Stomach smooth muscle (tissue), 2 donors: ENCODE results near the gene ANGPTL4.

Source experiments
- H3K27ac ChIP-seq: one replicate; pipeline ENCODE4 v1.7.0; 2013; ENCODE audit warnings: mild to moderate bottlenecking, low read length, inconsistent platforms
- H3K27me3 ChIP-seq, 2 donors: one replicate each; pipeline ENCODE4 v1.7.0; 2013; ENCODE audit warnings: low read length in 2 of 2; ENCODE audit not compliant: insufficient read depth in 2 of 2, control insufficient read depth in 1 of 2
- H3K36me3 ChIP-seq, 2 donors: one replicate each; pipeline ENCODE4 v1.7.0; 2013; ENCODE audit warnings: low read length in 2 of 2; ENCODE audit not compliant: control insufficient read depth in 2 of 2, insufficient read depth in 2 of 2
- H3K4me1 ChIP-seq: one replicate; pipeline ENCODE4 v1.7.0; 2013; ENCODE audit warnings: low read length; ENCODE audit not compliant: control insufficient read depth, insufficient read depth
- H3K4me3 ChIP-seq, 2 donors: one replicate each; pipeline ENCODE4 v1.7.0; 2013; ENCODE audit warnings: low read length in 2 of 2
- H3K9ac ChIP-seq, 2 donors: one replicate each; pipeline ENCODE4 v1.7.0; 2013; ENCODE audit warnings: low read length in 2 of 2, mild to moderate bottlenecking in 1 of 2
- H3K9me3 ChIP-seq, 2 donors: one replicate each; pipeline ENCODE4 v1.7.0; 2013; ENCODE audit warnings: low read length in 2 of 2; ENCODE audit not compliant: control insufficient read depth in 2 of 2
- donor health status: healthy.
- donor health status: Pancreatic carcinoma.

ANGPTL4 gene

GRCh38 chr19:8395621-8396082, 31.7 kb downstream of the ANGPTL4 start:
- H3K9me3 ChIP-seq: no peaks in the 10 kb centered on the region
- no peak overlapping the region for H3K9ac ChIP-seq
- H3K4me1 ChIP-seq: peaks cover 59% of the 10 kb centered on the region
- no peak overlapping the region for H3K4me3 ChIP-seq
- no peaks in the 10 kb centered on the region for H3K27me3 ChIP-seq
- peaks cover 5 to 8% of the 10 kb centered on the region in 2 donors for H3K36me3 ChIP-seq
- no peak overlapping the region for H3K27ac ChIP-seq

DNA sequence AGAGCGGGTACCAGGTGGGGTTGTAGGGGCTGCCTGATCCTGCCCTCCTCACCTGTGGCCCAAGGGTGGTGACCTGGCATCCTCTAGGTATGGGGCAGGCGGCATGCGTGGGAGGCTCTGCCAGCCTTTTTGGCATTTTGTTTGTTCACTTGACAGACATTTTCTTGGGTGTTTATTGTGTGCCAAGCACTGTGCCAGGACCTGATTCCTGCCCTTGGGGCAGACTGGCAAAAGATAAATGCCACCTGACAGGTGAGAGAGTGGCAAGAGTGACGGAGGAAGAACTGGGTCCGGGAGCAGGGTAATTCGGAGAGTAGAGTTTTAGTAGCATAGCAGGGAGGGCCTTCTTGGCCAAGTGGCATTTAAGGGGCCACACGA, 32.2 kb downstream of the ANGPTL4 start:
- Histone ChIP-seq H3K9me3 (no peaks in the 10 kb centered on the region), H3K27me3 (no peaks in the 10 kb centered on the region), H3K4me3 (no peak overlapping the region), H3K9ac (no peak overlapping the region), H3K36me3 (peaks cover 5 to 8% of the 10 kb centered on the region in 2 donors), H3K4me1 (peaks cover 56% of the 10 kb centered on the region), H3K27ac (no peak overlapping the region)

DNA sequence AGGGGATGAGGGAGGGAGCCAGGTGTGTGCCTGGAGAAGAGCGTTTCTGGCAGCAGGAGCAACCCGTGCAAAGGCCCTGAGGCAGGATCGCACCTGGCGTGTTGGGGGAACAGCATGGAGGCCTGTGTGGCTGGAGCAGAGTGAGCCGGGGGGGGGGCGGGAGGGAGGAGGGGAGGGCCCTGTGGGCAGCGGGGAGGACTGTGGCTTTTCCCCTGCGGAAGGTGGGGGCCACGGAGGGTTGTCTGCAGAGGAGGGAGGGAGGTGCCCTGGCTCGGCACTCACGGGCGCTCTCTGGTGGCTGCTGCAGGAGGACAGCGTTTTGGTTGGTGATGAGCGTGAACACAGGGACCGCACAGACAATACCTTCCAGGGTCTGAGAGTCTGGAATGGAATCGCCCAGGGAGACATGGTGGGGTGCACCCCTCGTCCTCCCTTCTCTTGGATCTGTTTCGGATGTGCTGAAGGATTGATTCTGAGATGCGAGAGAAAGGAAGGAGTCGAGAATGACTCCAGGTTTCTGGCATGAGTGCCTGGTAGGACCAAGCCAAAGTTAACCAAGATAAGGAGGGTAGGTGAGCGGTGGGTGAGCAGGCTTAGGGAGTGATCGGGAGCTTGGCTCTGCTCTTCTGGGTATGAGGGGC, 32.7 kb downstream of the ANGPTL4 start:
- Histone ChIP-seq H3K9ac (peak overlapping the region in 1 of 2 donors; percentile 13), H3K27ac (no peak overlapping the region), H3K4me3 (no peak overlapping the region), H3K36me3 (peaks cover 5 to 8% of the 10 kb centered on the region in 2 donors), H3K4me1 (peaks cover 51% of the 10 kb centered on the region), H3K9me3 (no peaks in the 10 kb centered on the region), H3K27me3 (no peaks in the 10 kb centered on the region)

- Histone ChIP-seq H3K36me3 (peaks cover 5 to 13% of the 10 kb centered on the region in 2 donors), H3K9me3 (no peaks in the 10 kb centered on the region), H3K4me1 (peaks cover 45% of the 10 kb centered on the region), H3K9ac (no peak overlapping the region), H3K27me3 (no peaks in the 10 kb centered on the region), H3K27ac (no peak overlapping the region), H3K4me3 (no peak overlapping the region)
These were observed 33.3 kb downstream of the ANGPTL4 start for GRCh38 chr19:8397271-8397670.

DNA sequence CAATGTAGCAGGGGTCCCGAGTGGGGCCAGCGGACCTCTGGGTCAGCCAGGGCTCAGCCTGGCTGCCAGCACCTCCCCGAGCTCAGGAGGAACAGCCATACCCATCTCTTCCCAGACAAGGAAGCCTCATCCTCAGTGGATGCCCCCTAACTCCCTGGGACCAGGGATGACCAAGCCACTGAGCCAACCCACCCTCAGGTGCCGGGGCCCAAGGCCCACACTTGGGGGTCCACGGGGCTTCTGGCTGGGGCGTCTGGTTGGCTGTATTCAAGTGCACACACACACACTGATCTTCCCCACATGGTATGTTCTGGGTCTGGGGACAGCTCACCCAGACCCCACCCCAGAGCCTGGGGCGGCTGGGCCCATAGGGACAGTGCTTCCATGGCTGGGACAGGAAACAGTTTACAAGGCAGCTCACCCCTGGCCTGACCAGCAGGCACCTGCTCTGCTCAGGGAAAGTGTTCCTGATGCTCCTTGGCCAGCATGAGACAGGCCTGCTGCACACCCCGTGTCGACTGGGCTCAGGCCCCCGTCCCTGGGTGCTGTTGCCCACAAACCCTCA, 33.9 kb downstream of the ANGPTL4 start:
- Histone ChIP-seq H3K36me3 (peaks cover 6 to 15% of the 10 kb centered on the region in 2 donors), H3K27me3 (no peaks in the 10 kb centered on the region), H3K4me1 (peaks cover 40% of the 10 kb centered on the region), H3K4me3 (no peak overlapping the region), H3K27ac (no peak overlapping the region), H3K9me3 (no peaks in the 10 kb centered on the region), H3K9ac (no peak overlapping the region)

- H3K9ac ChIP-seq: no peak overlapping the region
- no peaks in the 10 kb centered on the region for H3K9me3 ChIP-seq
- no peak overlapping the region for H3K27ac ChIP-seq
- peaks cover 11 to 18% of the 10 kb centered on the region in 2 donors for H3K36me3 ChIP-seq
- H3K27me3 ChIP-seq: no peaks in the 10 kb centered on the region
- H3K4me1 ChIP-seq: peaks cover 37% of the 10 kb centered on the region
- no peak overlapping the region for H3K4me3 ChIP-seq
These were observed 34.4 kb downstream of the ANGPTL4 start for GRCh38 chr19:8398311-8398771.

DNA sequence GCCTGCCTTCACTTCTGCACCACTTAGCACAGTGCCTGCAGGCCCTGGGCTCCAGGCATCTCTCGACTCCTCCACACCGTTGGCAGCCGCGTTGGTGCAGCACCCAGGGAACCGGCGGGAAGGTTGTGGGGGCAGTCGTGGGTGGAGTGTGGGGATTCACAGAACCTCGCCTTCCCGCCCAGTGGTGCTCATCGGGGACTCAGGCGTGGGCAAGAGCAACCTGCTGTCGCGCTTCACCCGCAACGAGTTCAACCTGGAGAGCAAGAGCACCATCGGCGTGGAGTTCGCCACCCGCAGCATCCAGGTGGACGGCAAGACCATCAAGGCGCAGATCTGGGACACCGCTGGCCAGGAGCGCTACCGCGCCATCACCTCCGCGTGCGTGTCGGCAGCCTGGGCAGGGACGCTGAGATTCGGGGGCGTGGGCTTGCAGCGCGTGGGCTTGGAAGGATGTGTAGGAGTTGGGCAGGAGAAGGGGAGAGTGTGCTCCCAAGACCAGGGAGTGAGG, 35.8 kb downstream of the ANGPTL4 start:
- Histone ChIP-seq H3K27me3 (no peaks in the 10 kb centered on the region), H3K4me3 (no peak overlapping the region), H3K4me1 (peaks cover 29% of the 10 kb centered on the region), H3K27ac (no peak overlapping the region), H3K9me3 (no peaks in the 10 kb centered on the region), H3K9ac (no peak overlapping the region), H3K36me3 (peaks cover 12 to 19% of the 10 kb centered on the region in 2 donors)

DNA sequence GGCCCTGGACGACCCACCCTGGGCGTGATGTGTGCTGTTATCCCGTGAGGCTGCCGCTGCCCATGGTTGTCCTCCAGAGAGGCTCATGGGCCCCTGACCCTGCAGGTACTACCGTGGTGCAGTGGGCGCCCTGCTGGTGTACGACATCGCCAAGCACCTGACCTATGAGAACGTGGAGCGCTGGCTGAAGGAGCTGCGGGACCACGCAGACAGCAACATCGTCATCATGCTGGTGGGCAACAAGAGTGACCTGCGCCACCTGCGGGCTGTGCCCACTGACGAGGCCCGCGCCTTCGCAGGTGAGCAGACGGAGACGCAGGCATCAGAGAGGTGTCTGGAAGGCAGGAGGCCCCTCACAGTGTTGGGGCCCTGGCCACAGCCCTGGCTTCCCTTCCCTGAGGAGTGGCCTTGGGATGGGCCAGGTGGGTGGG, 38.0 kb downstream of the ANGPTL4 start:
- Histone ChIP-seq H3K9ac (no peak overlapping the region), H3K9me3 (no peaks in the 10 kb centered on the region), H3K27me3 (no peaks in the 10 kb centered on the region), H3K4me3 (no peak overlapping the region), H3K27ac (no peak overlapping the region), H3K36me3 (peaks cover 16 to 23% of the 10 kb centered on the region in 2 donors), H3K4me1 (peaks cover 18% of the 10 kb centered on the region)

GRCh38 chr19:8403098-8403819, 39.3 kb downstream of the ANGPTL4 start:
- no peak overlapping the region for H3K27ac ChIP-seq
- no peaks in the 10 kb centered on the region for H3K27me3 ChIP-seq
- H3K9ac ChIP-seq: no peak overlapping the region
- peaks cover 16 to 23% of the 10 kb centered on the region in 2 donors for H3K36me3 ChIP-seq
- H3K4me3 ChIP-seq: no peak overlapping the region
- no peaks in the 10 kb centered on the region for H3K9me3 ChIP-seq
- H3K4me1 ChIP-seq: peaks cover 6% of the 10 kb centered on the region

GRCh38 chr19:8403820-8404109, 39.8 kb downstream of the ANGPTL4 start:
- Histone ChIP-seq H3K4me3 (no peak overlapping the region), H3K36me3 (peaks cover 16 to 23% of the 10 kb centered on the region in 2 donors), H3K27ac (no peak overlapping the region)

More at GRCh38 chr19:8403820-8404109, 39.8 kb downstream of the ANGPTL4 start:
- H3K27me3 ChIP-seq: no peaks in the 10 kb centered on the region
- no peaks in the 10 kb centered on the region for H3K9me3 ChIP-seq
- peaks cover 6% of the 10 kb centered on the region for H3K4me1 ChIP-seq
- no peak overlapping the region for H3K9ac ChIP-seq
